GM12878 (cell line): Measurements from ENCODE around the gene ZNF726. TPM values are rescaled to one million over a fixed set of nuclear protein-coding genes. Genes with fewer than 3 reads are reported as not detected.
"Not testable (repeated sequence)": the region's sequence is repeated elsewhere in the genome, so short reads cannot be mapped to it uniquely, and the experiment has no call there.

ENCODE experiments used
- ATAC-seq: fragments of 200-7000 bp; cut with Tn5 transposase; 3 replicates; pipeline ENCODE4 v1.9.1; 2020; ENCODE audit warnings: mild to moderate bottlenecking, moderate library complexity
- BruUV-seq: library from RNA; stranded (reverse); fragments of 400-500 nt; replicated peaks from 2 replicates; lab custom pipeline; 2021; lab: Mats Ljungman, UMichigan
- CTCF ChIA-PET: fragments of 300-600 bp; sonication (Branson Sonifier 250); formaldehyde crosslinking; extraction: SDS; loops from one replicate; lab custom pipeline; 2021; ENCODE audit warnings: inconsistent platforms; lab: Yijun Ruan, JAX
- POLR2A ChIA-PET: fragments of 350-600 bp; formaldehyde crosslinking; extraction: SDS; loops from one replicate; lab custom pipeline; 2021; ENCODE audit warnings: inconsistent platforms; lab: Charles Lee
- RAD21 ChIA-PET: fragments of 300-600 bp; sonication (Branson Sonifier 250); formaldehyde crosslinking; loops from one replicate; lab custom pipeline; 2023; ENCODE audit warnings: antibody characterized with exemption; ENCODE audit not compliant: unreplicated experiment; lab: Charles Lee
- SMC1A ChIA-PET: fragments of 300-600 bp; sonication (Branson Sonifier 250); formaldehyde crosslinking; loops from one replicate; lab custom pipeline; 2023; ENCODE audit not compliant: unreplicated experiment, uncharacterized antibody; lab: Charles Lee
- DNase-seq: peaks from one replicate; pipeline ENCODE4 v3.0.0-alpha.2; 2011; ENCODE audit warnings: low read depth, low spot score
- FAIRE-seq: peaks from 3 replicates; lab custom pipeline; 2011; peaks lifted over from hg19 to GRCh38; lab: Jason Lieb, UNC
- H2AFZ ChIP-seq: 2 replicates; pipeline ENCODE4 v1.6.0; 2011; ENCODE audit warnings: low read depth, low read length, control low read depth; ENCODE audit not compliant: control insufficient read depth
- H3K27ac ChIP-seq: 2 replicates; pipeline ENCODE4 v1.5.1; 2011; ENCODE audit warnings: control low read depth; ENCODE audit not compliant: control insufficient read depth, insufficient read depth
- H3K27me3 ChIP-seq, 2 experiments: replicated peaks in 1 of 2; 2 replicates each; pipeline versions ENCODE4 v1.6.0 to v1.6.1; 2011; ENCODE audit warnings: low read length in 1 of 2; ENCODE audit not compliant: control insufficient read depth in 2 of 2, insufficient read depth in 2 of 2
- H3K36me3 ChIP-seq, 2 experiments: 2 replicates each; pipeline ENCODE4 v1.5.1; 2011; ENCODE audit warnings: low read length in 1 of 2; ENCODE audit not compliant: control insufficient read depth in 2 of 2, insufficient read depth in 2 of 2
- H3K4me1 ChIP-seq: 2 replicates; pipeline ENCODE4 v1.6.1; 2011; ENCODE audit warnings: mild to moderate bottlenecking, low read length, moderate library complexity, mixed read lengths; ENCODE audit not compliant: control insufficient read depth, insufficient read depth
- H3K4me2 ChIP-seq: 2 replicates; pipeline ENCODE4 v1.6.0; 2011; ENCODE audit warnings: control low read depth; ENCODE audit not compliant: control insufficient read depth, insufficient read depth
- H3K4me3 ChIP-seq: fragments of 200-600 bp; sonication (generic); 2 replicates; pipeline ENCODE4 v1.5.1; 2016
- H3K79me2 ChIP-seq: 2 replicates; pipeline ENCODE4 v1.6.0; 2011; ENCODE audit warnings: low read length; ENCODE audit not compliant: control insufficient read depth, insufficient read depth
- H3K9ac ChIP-seq: 2 replicates; pipeline ENCODE4 v1.8.0; 2011; ENCODE audit warnings: low read length, control low read depth, mixed read lengths; ENCODE audit not compliant: control insufficient read depth, insufficient read depth
- H3K9me3 ChIP-seq: replicated peaks from 3 replicates; pipeline ENCODE4 v1.5.1; 2011; ENCODE audit warnings: mild to moderate bottlenecking, low read length; ENCODE audit not compliant: control insufficient read depth, insufficient read depth
- H4K20me1 ChIP-seq: 2 replicates; pipeline ENCODE4 v1.6.0; 2011; ENCODE audit not compliant: control insufficient read depth, insufficient read depth
- CHD1 ChIP-seq: IDR thresholded peaks from 2 replicates; pipeline ENCODE4 v1.6.1; 2012; ENCODE audit warnings: low read depth, low read length, improper control_type of control experiment
- CHD2 ChIP-seq: IDR thresholded peaks from 2 replicates; pipeline ENCODE4 v1.6.1; 2011; ENCODE audit warnings: low read depth, low read length, improper control_type of control experiment, borderline replicate concordance
- E2F4 ChIP-seq: IDR thresholded peaks from 2 replicates; pipeline ENCODE4 v1.6.1; 2012; ENCODE audit warnings: low read depth, low read length, improper control_type of control experiment
- GABPA ChIP-seq: IDR thresholded peaks from 2 replicates; pipeline ENCODE4 v1.6.1; 2014; ENCODE audit warnings: antibody characterized with exemption, low read depth, mild to moderate bottlenecking, inconsistent platforms
- MLLT1 ChIP-seq: fragments of 450-650 bp; IDR thresholded peaks from 2 replicates; pipeline ENCODE4 v1.6.1; 2016; ENCODE audit warnings: mild to moderate bottlenecking
- MYC ChIP-seq: IDR thresholded peaks from 2 replicates; pipeline ENCODE4 v1.6.1; 2011; ENCODE audit warnings: mild to moderate bottlenecking, low read length, moderate library complexity, inconsistent platforms; ENCODE audit not compliant: insufficient read depth, insufficient replicate concordance, insufficient read length, severe bottlenecking
- NFYB ChIP-seq: IDR thresholded peaks from 2 replicates; pipeline ENCODE4 v1.6.1; 2011; ENCODE audit warnings: low read depth, mild to moderate bottlenecking, low read length, improper control_type of control experiment, moderate library complexity; ENCODE audit not compliant: insufficient read depth
- PAX5 ChIP-seq: IDR thresholded peaks from 2 replicates; pipeline ENCODE4 v1.6.1; 2011; ENCODE audit warnings: low read depth, low read length, borderline replicate concordance
- ZBTB4 ChIP-seq: fragments of 450-650 bp; formaldehyde crosslinking; IDR thresholded peaks from 2 replicates; pipeline ENCODE4 v1.4.0; 2022; ENCODE audit warnings: mild to moderate bottlenecking, moderate library complexity
- ZSCAN29 ChIP-seq: fragments of 450-650 bp; IDR thresholded peaks from 2 replicates; pipeline ENCODE4 v1.6.1; 2017; ENCODE audit warnings: mild to moderate bottlenecking, moderate library complexity
- WGBS: methylation state at CpG from one replicate; pipeline ENCODE4 v1.1.6; 2016; ENCODE audit warnings: low lambda C conversion rate; ENCODE audit not compliant: insufficient replicate concordance, insufficient coverage; ENCODE audit errors: missing lambda C conversion rate; 5-methylcytosine and 5-hydroxymethylcytosine counted together
- in situ Hi-C: fragments of 300-500 bp; cut with MboI; formaldehyde crosslinking; loops from 9 replicates; pipeline ENCODE4 v1.14.3; 2018; ENCODE audit warnings: mixed read lengths
- intact Hi-C: fragments of 100-400 bp; cut with micrococcal nuclease; formaldehyde crosslinking; loops from one replicate; pipeline ENCODE4 v1.14.2; 2022; ENCODE audit not compliant: unreplicated experiment
- polyA plus RNA-seq, 11 experiments: library from polyadenylated mRNA; depleted of rRNA in 4 of 11; unstranded in 6 of 11; stranded (reverse) in 5 of 11; fragments of >200 nt; fragmentation: Nextera tagmentation in 4 of 11; fragmentation: Illumina TruSeq in 1 of 11; extraction: Ambion mirVana in 4 of 11; extraction: Trizol in 1 of 11; gene quantifications; 1 replicate in 1 of 11; 2 replicates in 10 of 11; pipeline versions ENCODE4 v1.2.1 to v1.2.3, GENCODE V29; 2011 to 2016; ENCODE audit warnings: inconsistent platforms in 2 of 11, missing spikeins in 2 of 11, low read depth in 1 of 11
- total RNA-seq, 4 experiments: library from RNA; depleted of rRNA in 3 of 4; stranded (reverse); fragments of >200 nt in 3 of 4; fragmentation: Illumina TruSeq in 1 of 4; extraction: Trizol in 1 of 4; gene quantifications; 2 replicates each; pipeline versions ENCODE4 v1.2.1 to v1.2.3, GENCODE V29; 2013 to 2021

Gene ZNF726
- total and polyA plus RNA-seq, 10 of the 15 experiments (the other 5 are each of a cell fraction or from before 2014, with no cell fraction given), result 0.69 to 2.3 (median 1.5) TPM

GRCh38 chr19:23876756-23877155, 37.9 kb upstream of the ZNF726 start:
- WGBS, result 21% methylated on average over 3 of the region's 3 CpGs
- H3K27me3 ChIP-seq, H3K9me3 ChIP-seq, H3K79me2 ChIP-seq, H3K36me3 ChIP-seq, H2AFZ ChIP-seq, H4K20me1 ChIP-seq, intact Hi-C loops, H3K27ac ChIP-seq, H3K9ac ChIP-seq, RAD21 ChIA-PET, BruUV-seq, H3K4me3 ChIP-seq, DNase-seq, H3K4me2 ChIP-seq, H3K4me1 ChIP-seq, SMC1A ChIA-PET, CTCF ChIA-PET, FAIRE-seq, POLR2A ChIA-PET, ATAC-seq, in situ Hi-C loops: not testable (repeated sequence)

- Histone ChIP-seq H2AFZ (no peak overlapping the region), H3K4me3 (no peak overlapping the region), H3K9ac (no peak overlapping the region), H3K79me2 (no peaks in the 10 kb centered on the region), H3K4me2 (no peak overlapping the region), H4K20me1 (no peaks in the 10 kb centered on the region), H3K27ac (no peak overlapping the region), H3K36me3 (no peaks in the 10 kb centered on the region), H3K9me3 (no peaks in the 10 kb centered on the region; the same call in 2 of the 3 replicates), H3K27me3 (no peaks in the 10 kb centered on the region), H3K4me1 (no peaks in the 10 kb centered on the region)
- no TSS peak for BruUV-seq
- POLR2A ChIA-PET, result no interaction called here
- SMC1A ChIA-PET, result no interaction called here
- intact Hi-C loops, result no loop called here
- FAIRE-seq, result no peak
- no peak for ATAC-seq
- CTCF ChIA-PET, result no interaction called here
- in situ Hi-C loops, result no loop called here
- no peak for DNase-seq
- RAD21 ChIA-PET, result no interaction called here
- WGBS, result 74% methylated on average over 5 of the region's 5 CpGs
- TF ChIP-seq PAX5 (no peak), CHD2 (no peak), CHD1 (no peak), MYC (no peak), MLLT1 (no peak), ZBTB4 (no peak), GABPA (no peak), E2F4 (no peak), NFYB (no peak), ZSCAN29 (no peak)
Observed at GRCh38 chr19:23882493-23882892, 32.2 kb upstream of the ZNF726 start.
